SK-N-SH treated with all-trans-retinoic acid at 6 μM for 48 hours (cell line): ENCODE measurements around the gene HNRNPUL1.

Experiments
- ATAC-seq: fragments of 200-7000 bp; cut with Tn5 transposase; 3 replicates; pipeline ENCODE4 v1.9.1; 2020; ENCODE audit warnings: mild to moderate bottlenecking, moderate library complexity
- ARNTL ChIP-seq: fragments of 450-650 bp; formaldehyde crosslinking; IDR thresholded peaks from 2 replicates; pipeline ENCODE4 v1.5.0; 2020; ENCODE audit warnings: low read depth, mild to moderate bottlenecking, moderate library complexity, borderline replicate concordance
- BACH2 ChIP-seq: fragments of 250-450 bp; sonication (Bioruptor Pico); IDR thresholded peaks from 2 replicates; pipeline ENCODE4 v1.9.0; 2021; ENCODE audit warnings: mild to moderate bottlenecking, borderline replicate concordance
- CSDC2 ChIP-seq: fragments of 250-450 bp; sonication (Bioruptor Pico); IDR thresholded peaks from 2 replicates; pipeline ENCODE4 v1.5.0; 2020; ENCODE audit warnings: mild to moderate bottlenecking, moderate library complexity
- CSRNP3 ChIP-seq: fragments of 250-450 bp; sonication (Bioruptor Pico); IDR thresholded peaks from 2 replicates; pipeline ENCODE4 v1.5.1; 2021; ENCODE audit warnings: mild to moderate bottlenecking, moderate library complexity
- ESRRG ChIP-seq: fragments of 250-450 bp; sonication (Bioruptor Pico); IDR thresholded peaks from 2 replicates; pipeline ENCODE4 v1.6.1; 2021; ENCODE audit warnings: mild to moderate bottlenecking
- GLIS3 ChIP-seq: fragments of 250-450 bp; sonication (Bioruptor Pico); IDR thresholded peaks from 2 replicates; pipeline ENCODE4 v1.5.0; 2020; ENCODE audit warnings: mild to moderate bottlenecking, moderate library complexity
- OSR1 ChIP-seq: fragments of 250-450 bp; sonication (Bioruptor Pico); IDR thresholded peaks from 2 replicates; pipeline ENCODE4 v1.8.0; 2022; ENCODE audit warnings: moderate library complexity, mild to moderate bottlenecking, inconsistent platforms
- POU6F1 ChIP-seq: fragments of 250-450 bp; sonication (Bioruptor Pico); IDR thresholded peaks from 2 replicates; pipeline ENCODE4 v1.8.0; 2021; ENCODE audit warnings: low read depth, mild to moderate bottlenecking, moderate library complexity, borderline replicate concordance
- PPARA ChIP-seq: fragments of 250-450 bp; sonication (Bioruptor Pico); IDR thresholded peaks from 2 replicates; pipeline ENCODE4 v1.5.0; 2020; ENCODE audit warnings: mild to moderate bottlenecking, borderline replicate concordance
- RARB ChIP-seq: fragments of 250-450 bp; sonication (Bioruptor Pico); IDR thresholded peaks from 2 replicates; pipeline ENCODE4 v1.8.0; 2021; ENCODE audit warnings: mild to moderate bottlenecking, moderate library complexity
- SNAI2 ChIP-seq: fragments of 250-450 bp; sonication (Bioruptor Pico); IDR thresholded peaks from 2 replicates; pipeline ENCODE4 v1.5.0; 2020; ENCODE audit warnings: mild to moderate bottlenecking, moderate library complexity
- TCF4 ChIP-seq: fragments of 250-450 bp; sonication (Bioruptor Pico); IDR thresholded peaks from 2 replicates; pipeline ENCODE4 v1.8.0; 2021; ENCODE audit warnings: mild to moderate bottlenecking, moderate library complexity, borderline replicate concordance
- TOX ChIP-seq: fragments of 250-450 bp; sonication (Bioruptor Pico); IDR thresholded peaks from 2 replicates; pipeline ENCODE4 v1.8.0; 2021; ENCODE audit warnings: mild to moderate bottlenecking, moderate library complexity, borderline replicate concordance
- ZC3H10 ChIP-seq: fragments of 250-450 bp; sonication (Bioruptor Pico); IDR thresholded peaks from 2 replicates; pipeline ENCODE4 v1.5.1; 2021; ENCODE audit warnings: mild to moderate bottlenecking, moderate library complexity
- ZFP3 ChIP-seq: fragments of 250-450 bp; sonication (Bioruptor Pico); IDR thresholded peaks from 2 replicates; pipeline ENCODE4 v1.5.0; 2020; ENCODE audit warnings: mild to moderate bottlenecking, moderate library complexity
- ZFP30 ChIP-seq: fragments of 450-650 bp; formaldehyde crosslinking; IDR thresholded peaks from 2 replicates; pipeline ENCODE4 v1.5.0; 2022; ENCODE audit warnings: mild to moderate bottlenecking, moderate library complexity
- ZNF565 ChIP-seq: fragments of 450-650 bp; formaldehyde crosslinking; conservative IDR thresholded peaks from 2 replicates; pipeline ENCODE4 v1.5.0; 2020; ENCODE audit warnings: low read depth, mild to moderate bottlenecking, moderate library complexity
- ZNF70 ChIP-seq: fragments of 450-650 bp; formaldehyde crosslinking; IDR thresholded peaks from 2 replicates; pipeline ENCODE4 v1.5.0; 2020; ENCODE audit warnings: mild to moderate bottlenecking, moderate library complexity
- ZNF8 ChIP-seq: fragments of 450-650 bp; formaldehyde crosslinking; IDR thresholded peaks from 2 replicates; pipeline ENCODE4 v1.5.0; 2020; ENCODE audit warnings: mild to moderate bottlenecking, moderate library complexity
- TF ChIP-seq, protein P1 (sequence below): fragments of 250-450 bp; sonication (Bioruptor Pico); IDR thresholded peaks from 2 replicates; pipeline ENCODE4 v1.5.1; 2020; ENCODE audit warnings: low read depth, mild to moderate bottlenecking, moderate library complexity
- TF ChIP-seq, protein P2 (sequence below): fragments of 250-450 bp; sonication (Bioruptor Pico); IDR thresholded peaks from 2 replicates; pipeline ENCODE4 v1.5.0; 2020; ENCODE audit warnings: mild to moderate bottlenecking, moderate library complexity

Gene HNRNPUL1

GRCh38 chr19:41273076-41273475, 8.9 kb downstream of the HNRNPUL1 start:
- no peak for TF ChIP-seq BACH2
- TF ChIP-seq TOX (CRISPR knock-in tag): no peak
- no peak for TF ChIP-seq GLIS3 (CRISPR knock-in tag)
- TF ChIP-seq PPARA (CRISPR knock-in tag): no peak
- no peak for TF ChIP-seq OSR1 (CRISPR knock-in tag)
- no peak for TF ChIP-seq ZNF70
- no peak for TF ChIP-seq RARB
- no peak for TF ChIP-seq SNAI2 (CRISPR knock-in tag)
- TF ChIP-seq ZFP3 (CRISPR knock-in tag): no peak
- no peak for TF ChIP-seq ZNF8 (CRISPR knock-in tag)
- TF ChIP-seq ZC3H10 (CRISPR knock-in tag): no peak
- no peak for TF ChIP-seq ESRRG (CRISPR knock-in tag)
- TF ChIP-seq, all 23 proteins: peak for 0
- no peak for ATAC-seq

DNA sequence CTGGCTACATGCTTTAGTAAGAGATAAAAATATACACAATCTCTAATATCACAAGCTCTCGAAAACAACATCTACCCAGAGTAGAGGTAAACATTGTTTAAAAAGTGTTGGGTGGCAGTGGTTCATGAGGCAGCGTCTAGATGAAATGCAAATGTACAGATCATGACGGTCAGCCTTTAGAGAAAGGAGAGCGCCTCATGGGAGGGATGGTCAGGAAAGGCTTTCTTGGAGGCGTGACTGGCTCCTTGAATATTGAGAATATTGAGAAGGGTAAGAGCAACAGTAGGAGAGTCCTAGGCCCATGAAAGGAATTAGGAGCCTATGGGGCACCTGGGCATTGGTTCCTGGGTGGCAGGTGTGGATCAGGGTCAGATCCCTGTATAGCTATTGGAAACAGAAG, 10.6 kb downstream of the HNRNPUL1 start:
- ATAC-seq: no peak
- no peak for TF ChIP-seq SNAI2 (CRISPR knock-in tag)
- TF ChIP-seq POU6F1 (CRISPR knock-in tag): no peak
- no peak for TF ChIP-seq ZNF8 (CRISPR knock-in tag)
- no peak for TF ChIP-seq ZFP3 (CRISPR knock-in tag)
- no peak for TF ChIP-seq TCF4 (CRISPR knock-in tag)
- TF ChIP-seq ARNTL (CRISPR knock-in tag): no peak
- no peak for TF ChIP-seq ZFP30
- no peak for TF ChIP-seq RARB
- TF ChIP-seq ESRRG (CRISPR knock-in tag): no peak
- TF ChIP-seq ZNF565 (CRISPR knock-in tag): no peak
- TF ChIP-seq, all 23 proteins: peak for 0

DNA sequence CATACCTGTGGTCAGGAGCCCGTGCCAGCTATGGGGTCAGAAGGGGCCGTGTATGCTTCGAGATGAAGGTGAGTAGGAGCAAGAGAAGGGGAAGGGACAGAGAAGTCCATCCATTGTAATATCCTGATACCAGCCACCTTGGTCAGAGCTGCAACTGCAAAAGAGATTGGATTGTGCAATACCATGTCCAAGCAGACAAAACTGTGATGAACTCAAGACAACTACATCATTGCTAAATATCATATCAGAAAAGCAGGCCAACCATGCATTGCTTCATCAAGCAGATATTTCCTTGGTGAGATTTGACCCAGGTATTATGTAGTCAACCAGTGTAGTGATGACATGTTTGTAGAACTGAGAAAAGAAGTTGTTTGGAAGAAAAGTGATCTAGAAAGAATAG, 12.1 kb downstream of the HNRNPUL1 start:
- no peak for ATAC-seq
- TF ChIP-seq, protein P1, sequence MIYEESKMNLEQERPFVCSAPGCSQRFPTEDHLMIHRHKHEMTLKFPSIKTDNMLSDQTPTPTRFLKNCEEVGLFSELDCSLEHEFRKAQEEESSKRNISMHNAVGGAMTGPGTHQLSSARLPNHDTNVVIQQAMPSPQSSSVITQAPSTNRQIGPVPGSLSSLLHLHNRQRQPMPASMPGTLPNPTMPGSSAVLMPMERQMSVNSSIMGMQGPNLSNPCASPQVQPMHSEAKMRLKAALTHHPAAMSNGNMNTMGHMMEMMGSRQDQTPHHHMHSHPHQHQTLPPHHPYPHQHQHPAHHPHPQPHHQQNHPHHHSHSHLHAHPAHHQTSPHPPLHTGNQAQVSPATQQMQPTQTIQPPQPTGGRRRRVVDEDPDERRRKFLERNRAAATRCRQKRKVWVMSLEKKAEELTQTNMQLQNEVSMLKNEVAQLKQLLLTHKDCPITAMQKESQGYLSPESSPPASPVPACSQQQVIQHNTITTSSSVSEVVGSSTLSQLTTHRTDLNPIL (CRISPR knock-in tag): no peak
- TF ChIP-seq, protein P2, sequence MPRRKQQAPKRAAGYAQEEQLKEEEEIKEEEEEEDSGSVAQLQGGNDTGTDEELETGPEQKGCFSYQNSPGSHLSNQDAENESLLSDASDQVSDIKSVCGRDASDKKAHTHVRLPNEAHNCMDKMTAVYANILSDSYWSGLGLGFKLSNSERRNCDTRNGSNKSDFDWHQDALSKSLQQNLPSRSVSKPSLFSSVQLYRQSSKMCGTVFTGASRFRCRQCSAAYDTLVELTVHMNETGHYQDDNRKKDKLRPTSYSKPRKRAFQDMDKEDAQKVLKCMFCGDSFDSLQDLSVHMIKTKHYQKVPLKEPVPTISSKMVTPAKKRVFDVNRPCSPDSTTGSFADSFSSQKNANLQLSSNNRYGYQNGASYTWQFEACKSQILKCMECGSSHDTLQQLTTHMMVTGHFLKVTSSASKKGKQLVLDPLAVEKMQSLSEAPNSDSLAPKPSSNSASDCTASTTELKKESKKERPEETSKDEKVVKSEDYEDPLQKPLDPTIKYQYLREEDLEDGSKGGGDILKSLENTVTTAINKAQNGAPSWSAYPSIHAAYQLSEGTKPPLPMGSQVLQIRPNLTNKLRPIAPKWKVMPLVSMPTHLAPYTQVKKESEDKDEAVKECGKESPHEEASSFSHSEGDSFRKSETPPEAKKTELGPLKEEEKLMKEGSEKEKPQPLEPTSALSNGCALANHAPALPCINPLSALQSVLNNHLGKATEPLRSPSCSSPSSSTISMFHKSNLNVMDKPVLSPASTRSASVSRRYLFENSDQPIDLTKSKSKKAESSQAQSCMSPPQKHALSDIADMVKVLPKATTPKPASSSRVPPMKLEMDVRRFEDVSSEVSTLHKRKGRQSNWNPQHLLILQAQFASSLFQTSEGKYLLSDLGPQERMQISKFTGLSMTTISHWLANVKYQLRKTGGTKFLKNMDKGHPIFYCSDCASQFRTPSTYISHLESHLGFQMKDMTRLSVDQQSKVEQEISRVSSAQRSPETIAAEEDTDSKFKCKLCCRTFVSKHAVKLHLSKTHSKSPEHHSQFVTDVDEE (CRISPR knock-in tag): no peak
- no peak for TF ChIP-seq ZNF8 (CRISPR knock-in tag)
- no peak for TF ChIP-seq ARNTL (CRISPR knock-in tag)
- TF ChIP-seq ZNF70: no peak
- no peak for TF ChIP-seq RARB
- no peak for TF ChIP-seq TCF4 (CRISPR knock-in tag)
- TF ChIP-seq ESRRG (CRISPR knock-in tag): no peak
- TF ChIP-seq GLIS3 (CRISPR knock-in tag): no peak
- no peak for TF ChIP-seq CSRNP3 (CRISPR knock-in tag)
- no peak for TF ChIP-seq ZFP30
- no peak for TF ChIP-seq PPARA (CRISPR knock-in tag)
- no peak for TF ChIP-seq TOX (CRISPR knock-in tag)

DNA sequence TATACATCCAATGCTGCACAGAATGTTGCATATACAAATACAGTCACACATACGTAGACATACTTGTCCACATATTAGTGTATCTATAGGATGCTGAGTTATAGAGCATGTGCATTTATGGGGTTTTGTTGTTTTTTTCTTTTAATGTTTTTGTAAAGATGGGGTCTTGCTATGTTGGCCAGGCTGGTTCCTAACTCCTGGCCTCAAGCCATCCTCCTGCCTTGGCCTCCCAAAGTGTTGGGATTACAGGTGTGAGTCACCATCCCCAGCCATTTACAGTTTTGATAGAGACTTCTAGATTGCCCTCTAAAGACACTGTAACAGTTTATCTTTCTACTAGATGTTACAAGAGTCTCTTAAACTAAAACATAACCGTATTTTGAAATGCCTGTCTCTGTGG, 14.3 kb downstream of the HNRNPUL1 start:
- ATAC-seq: no peak
- TF ChIP-seq ZNF70 (no peak), TOX (CRISPR knock-in tag) (no peak), CSRNP3 (CRISPR knock-in tag) (no peak), ZNF565 (CRISPR knock-in tag) (no peak), GLIS3 (CRISPR knock-in tag) (no peak), CSDC2 (CRISPR knock-in tag) (no peak), RARB (no peak), OSR1 (CRISPR knock-in tag) (no peak), ZFP30 (no peak), ESRRG (CRISPR knock-in tag) (no peak), POU6F1 (CRISPR knock-in tag) (no peak), ZC3H10 (CRISPR knock-in tag) (no peak), TCF4 (CRISPR knock-in tag) (no peak)
